ENCODE measurements around the gene MRPS31.
"Not testable (repeated sequence)": the region's sequence is repeated elsewhere in the genome, so short reads cannot be mapped to it uniquely, and the experiment has no call there.

Gene MRPS31

DNA sequence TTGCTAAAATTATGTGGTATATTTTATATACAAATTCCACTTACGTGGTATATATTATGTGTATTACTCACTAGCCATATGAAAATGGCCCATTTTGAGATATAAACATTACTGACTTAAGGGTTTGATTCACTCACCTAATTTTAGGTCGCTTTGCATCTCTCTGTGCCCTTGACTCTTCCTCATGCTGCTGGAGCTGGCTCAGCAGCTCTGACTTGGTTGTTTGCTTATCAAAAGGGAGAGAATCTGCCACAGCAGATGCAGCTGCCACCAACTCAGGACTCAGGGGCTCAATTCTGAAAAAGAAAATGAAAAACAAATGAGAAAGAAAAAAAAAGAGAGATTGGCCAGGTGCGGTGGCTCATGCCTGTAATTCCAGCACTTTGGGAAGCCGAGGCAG is 12.2 kb downstream of the MRPS31 start:
- H3K4me3 ChIP-seq (ENCODE audit: insufficient read length, low read depth): no peak overlapping the region
- no peaks in the 10 kb centered on the region for H3K4me1 ChIP-seq (ENCODE audit: insufficient read depth, insufficient read length)
- no peaks in the 10 kb centered on the region for H3K9me3 ChIP-seq (ENCODE audit: insufficient read depth, low read length)
- TF ChIP-seq YY1 (IDR thresholded peaks at IDR 0.05; ENCODE audit: insufficient read depth, insufficient read length): no peak
- no peak for TF ChIP-seq SUZ12 (IDR thresholded peaks at IDR 0.05; ENCODE audit: extremely low read depth, insufficient read depth, insufficient read length)
- TF ChIP-seq ZNF274 (IDR thresholded peaks at IDR 0.05; ENCODE audit: low read depth, low read length): no peak
- H3K9ac ChIP-seq (ENCODE audit: insufficient read length, low read depth): no peak overlapping the region
- peaks cover 42% of the 10 kb centered on the region for H3K36me3 ChIP-seq (ENCODE audit: insufficient read depth, insufficient read length, low read length)
- DNase-seq (ENCODE audit: low read depth, low spot score): no peak
- no peaks in the 10 kb centered on the region for H3K27me3 ChIP-seq (ENCODE audit: insufficient read depth, insufficient read length)

DNA sequence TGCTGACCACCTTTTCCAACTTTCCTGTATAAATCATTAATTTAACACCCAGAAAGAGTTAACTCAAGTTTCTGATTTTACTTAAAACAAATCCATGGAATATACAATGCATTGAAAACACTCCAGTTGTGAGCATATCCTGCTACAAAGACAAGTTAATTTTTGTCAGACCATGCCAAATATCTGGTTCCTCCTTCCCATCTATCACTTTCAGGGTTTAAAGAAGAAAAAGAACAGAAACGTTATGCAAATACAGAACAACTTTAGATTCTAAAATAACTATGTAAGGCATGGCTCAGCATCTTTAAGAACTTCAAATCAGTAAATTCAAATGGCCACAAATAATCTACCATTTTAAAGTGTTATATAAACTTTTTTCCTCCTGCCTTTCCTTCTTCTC is 14.9 kb downstream of the MRPS31 start:
- no peak overlapping the region for H3K9ac ChIP-seq (ENCODE audit: insufficient read length, low read depth)
- H3K36me3 ChIP-seq (ENCODE audit: insufficient read depth, insufficient read length, low read length): peaks cover 45% of the 10 kb centered on the region
- no peak for DNase-seq (ENCODE audit: low read depth, low spot score)
- H3K4me1 ChIP-seq (ENCODE audit: insufficient read depth, insufficient read length): no peaks in the 10 kb centered on the region
- no peaks in the 10 kb centered on the region for H3K27me3 ChIP-seq (ENCODE audit: insufficient read depth, insufficient read length)
- no peak overlapping the region for H3K4me3 ChIP-seq (ENCODE audit: insufficient read length, low read depth)
- TF ChIP-seq ZNF274 (IDR thresholded peaks at IDR 0.05; ENCODE audit: low read depth, low read length) (no peak), SUZ12 (IDR thresholded peaks at IDR 0.05; ENCODE audit: extremely low read depth, insufficient read depth, insufficient read length) (no peak), YY1 (IDR thresholded peaks at IDR 0.05; ENCODE audit: insufficient read depth, insufficient read length) (no peak)
- no peaks in the 10 kb centered on the region for H3K9me3 ChIP-seq (ENCODE audit: insufficient read depth, low read length)

DNA sequence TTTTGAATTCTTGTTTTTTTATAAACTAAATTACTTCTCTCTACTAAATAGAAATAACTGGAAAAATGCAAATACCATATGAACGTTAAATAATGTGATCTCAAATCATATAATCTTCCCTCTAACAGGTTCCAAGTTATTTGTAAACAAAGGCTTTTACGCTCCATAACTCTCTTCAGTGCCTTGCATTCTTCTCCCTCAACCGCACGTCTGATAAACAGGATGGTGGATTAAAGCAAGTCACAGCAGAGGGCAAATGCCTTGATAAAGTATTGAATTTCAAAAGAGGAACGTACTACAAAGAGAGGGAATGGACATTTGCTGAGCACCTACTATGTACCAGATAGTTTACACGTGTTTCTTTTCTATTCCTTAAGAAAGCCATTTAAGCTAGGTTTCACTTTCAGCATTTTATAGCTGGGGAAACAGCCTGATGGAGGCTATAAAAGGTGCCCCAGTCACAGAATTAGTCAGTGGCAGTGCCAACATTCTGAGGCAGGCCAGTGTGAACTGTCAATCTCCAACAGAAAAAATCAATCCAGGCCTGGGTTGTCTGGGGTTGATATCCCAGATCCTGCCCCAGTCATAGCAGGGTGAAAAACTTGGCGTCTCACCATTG is 15.8 kb downstream of the MRPS31 start:
- no peak for DNase-seq (ENCODE audit: low read depth, low spot score)
- Histone ChIP-seq H3K4me1 (ENCODE audit: insufficient read depth, insufficient read length) (no peaks in the 10 kb centered on the region), H3K9ac (ENCODE audit: insufficient read length, low read depth) (no peak overlapping the region), H3K27me3 (ENCODE audit: insufficient read depth, insufficient read length) (no peaks in the 10 kb centered on the region), H3K9me3 (ENCODE audit: insufficient read depth, low read length) (no peaks in the 10 kb centered on the region), H3K36me3 (ENCODE audit: insufficient read depth, insufficient read length, low read length) (peaks cover 45% of the 10 kb centered on the region), H3K4me3 (ENCODE audit: insufficient read length, low read depth) (no peak overlapping the region)
- TF ChIP-seq ZNF274 (IDR thresholded peaks at IDR 0.05; ENCODE audit: low read depth, low read length) (no peak), SUZ12 (IDR thresholded peaks at IDR 0.05; ENCODE audit: extremely low read depth, insufficient read depth, insufficient read length) (no peak), YY1 (IDR thresholded peaks at IDR 0.05; ENCODE audit: insufficient read depth, insufficient read length) (no peak)

DNA sequence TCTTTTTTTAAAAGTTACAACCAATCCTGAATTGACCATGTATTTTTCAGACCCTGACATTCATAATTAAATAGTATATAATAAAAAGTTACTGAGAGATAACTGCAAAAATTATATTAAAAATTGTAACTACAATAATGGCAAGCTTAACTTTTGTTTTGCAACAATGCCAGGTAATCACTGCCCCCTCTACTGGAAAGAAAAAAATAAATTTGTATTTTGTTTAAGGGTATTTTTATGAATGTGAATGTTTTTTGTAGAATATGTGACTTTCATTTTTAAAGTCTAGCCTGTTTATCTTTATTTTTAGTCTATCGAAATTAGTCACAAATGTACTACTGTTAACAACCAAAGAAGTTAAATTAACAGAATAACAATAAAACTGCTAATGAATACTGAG is 21.7 kb downstream of the MRPS31 start:
- Histone ChIP-seq H3K4me1 (ENCODE audit: insufficient read depth, insufficient read length) (no peaks in the 10 kb centered on the region), H3K36me3 (ENCODE audit: insufficient read depth, insufficient read length, low read length) (peaks cover 24% of the 10 kb centered on the region), H3K4me3 (ENCODE audit: insufficient read length, low read depth) (no peak overlapping the region), H3K9ac (ENCODE audit: insufficient read length, low read depth) (no peak overlapping the region), H3K9me3 (ENCODE audit: insufficient read depth, low read length) (no peaks in the 10 kb centered on the region), H3K27me3 (ENCODE audit: insufficient read depth, insufficient read length) (no peaks in the 10 kb centered on the region)
- TF ChIP-seq SUZ12 (IDR thresholded peaks at IDR 0.05; ENCODE audit: extremely low read depth, insufficient read depth, insufficient read length) (no peak), ZNF274 (IDR thresholded peaks at IDR 0.05; ENCODE audit: low read depth, low read length) (no peak), YY1 (IDR thresholded peaks at IDR 0.05; ENCODE audit: insufficient read depth, insufficient read length) (no peak)
- DNase-seq (ENCODE audit: low read depth, low spot score): no peak

DNA sequence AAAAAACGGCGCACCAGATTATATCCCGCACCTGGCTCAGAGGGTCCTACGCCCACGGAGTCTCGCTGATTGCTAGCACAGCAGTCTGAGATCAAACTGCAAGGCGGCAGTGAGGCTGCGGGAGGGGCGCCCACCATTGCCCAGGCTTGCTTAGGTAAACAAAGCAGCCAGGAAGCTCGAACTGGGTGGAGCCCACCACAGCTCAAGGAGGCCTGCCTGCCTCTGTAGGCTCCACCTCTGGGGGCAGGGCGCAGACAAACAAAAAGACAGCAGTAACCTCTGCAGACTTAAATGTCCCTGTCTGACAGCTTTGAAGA is 35.8 kb downstream of the MRPS31 start:
- H3K36me3 ChIP-seq (ENCODE audit: insufficient read depth, insufficient read length, low read length); H3K9ac ChIP-seq (ENCODE audit: insufficient read length, low read depth); DNase-seq (ENCODE audit: low read depth, low spot score); H3K4me1 ChIP-seq (ENCODE audit: insufficient read depth, insufficient read length); H3K9me3 ChIP-seq (ENCODE audit: insufficient read depth, low read length); H3K27me3 ChIP-seq (ENCODE audit: insufficient read depth, insufficient read length); H3K4me3 ChIP-seq (ENCODE audit: insufficient read length, low read depth): not testable (repeated sequence)

DNA sequence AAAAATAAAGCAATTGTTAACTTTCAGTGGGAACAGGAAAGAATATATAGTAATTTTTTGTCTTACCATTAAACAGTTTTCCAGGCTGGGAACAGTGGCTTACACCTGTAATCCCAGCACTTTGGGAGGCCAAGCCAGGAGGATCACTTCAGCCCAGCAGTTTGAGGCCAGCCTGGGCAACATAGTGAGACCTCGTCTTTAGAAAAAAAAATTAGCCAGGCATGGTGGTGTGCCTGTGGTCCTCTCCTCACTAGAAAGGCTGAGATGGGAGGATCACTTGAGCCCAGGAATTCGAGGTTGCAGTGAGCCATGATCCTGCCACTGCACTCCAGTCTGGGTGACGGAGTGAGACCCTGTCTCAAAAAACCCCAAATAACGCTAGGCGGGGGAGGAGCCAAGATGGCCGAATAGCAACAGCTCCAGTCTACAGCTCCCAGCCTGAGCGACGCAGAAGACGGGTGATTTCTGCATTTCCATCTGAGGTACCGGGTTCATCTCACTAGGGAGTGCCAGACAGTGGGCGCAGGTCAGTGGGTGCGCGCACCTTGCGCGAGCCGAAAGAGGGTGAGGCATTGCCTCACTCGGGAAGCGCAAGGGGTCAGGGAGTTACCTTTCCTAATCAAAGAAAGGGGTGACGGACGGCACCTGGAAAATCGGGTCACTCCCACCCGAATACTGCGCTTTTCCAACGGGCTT is 36.3 kb downstream of the MRPS31 start:
- H3K4me3 ChIP-seq (ENCODE audit: insufficient read length, low read depth): peak overlapping the region; percentile 15
- not testable (repeated sequence) for H3K4me1 ChIP-seq (ENCODE audit: insufficient read depth, insufficient read length); DNase-seq (ENCODE audit: low read depth, low spot score); H3K27me3 ChIP-seq (ENCODE audit: insufficient read depth, insufficient read length); H3K9ac ChIP-seq (ENCODE audit: insufficient read length, low read depth); H3K9me3 ChIP-seq (ENCODE audit: insufficient read depth, low read length); H3K36me3 ChIP-seq (ENCODE audit: insufficient read depth, insufficient read length, low read length)

DNA sequence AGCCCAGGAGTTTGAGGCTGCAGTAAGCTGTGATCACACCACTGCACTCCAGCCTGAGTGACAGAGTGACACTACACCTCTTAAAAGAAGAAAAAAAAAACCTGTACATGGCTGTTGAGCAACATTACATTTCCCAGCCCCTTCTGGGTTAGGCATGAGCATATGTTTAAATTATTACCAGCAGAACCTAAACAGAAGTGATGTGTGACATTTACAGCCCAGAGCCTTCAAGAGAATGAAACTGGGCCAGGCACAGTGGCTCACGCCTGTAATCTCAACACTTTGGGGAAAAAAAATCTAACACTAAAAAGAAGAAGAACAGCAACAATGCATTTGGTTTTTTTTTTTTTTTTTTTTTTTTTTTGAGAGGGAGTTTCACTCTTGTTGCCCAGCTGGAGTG is 38.3 kb downstream of the MRPS31 start:
- H3K36me3 ChIP-seq (ENCODE audit: insufficient read depth, insufficient read length, low read length): no peaks in the 10 kb centered on the region
- H3K27me3 ChIP-seq (ENCODE audit: insufficient read depth, insufficient read length): no peaks in the 10 kb centered on the region
- H3K9ac ChIP-seq (ENCODE audit: insufficient read length, low read depth): no peak overlapping the region
- DNase-seq (ENCODE audit: low read depth, low spot score): no peak
- no peaks in the 10 kb centered on the region for H3K4me1 ChIP-seq (ENCODE audit: insufficient read depth, insufficient read length)
- no peak overlapping the region for H3K4me3 ChIP-seq (ENCODE audit: insufficient read length, low read depth)
- no peak for TF ChIP-seq SUZ12 (IDR thresholded peaks at IDR 0.05; ENCODE audit: extremely low read depth, insufficient read depth, insufficient read length)
- no peak for TF ChIP-seq ZNF274 (IDR thresholded peaks at IDR 0.05; ENCODE audit: low read depth, low read length)
- TF ChIP-seq YY1 (IDR thresholded peaks at IDR 0.05; ENCODE audit: insufficient read depth, insufficient read length): no peak
- H3K9me3 ChIP-seq (ENCODE audit: insufficient read depth, low read length): no peaks in the 10 kb centered on the region

DNA sequence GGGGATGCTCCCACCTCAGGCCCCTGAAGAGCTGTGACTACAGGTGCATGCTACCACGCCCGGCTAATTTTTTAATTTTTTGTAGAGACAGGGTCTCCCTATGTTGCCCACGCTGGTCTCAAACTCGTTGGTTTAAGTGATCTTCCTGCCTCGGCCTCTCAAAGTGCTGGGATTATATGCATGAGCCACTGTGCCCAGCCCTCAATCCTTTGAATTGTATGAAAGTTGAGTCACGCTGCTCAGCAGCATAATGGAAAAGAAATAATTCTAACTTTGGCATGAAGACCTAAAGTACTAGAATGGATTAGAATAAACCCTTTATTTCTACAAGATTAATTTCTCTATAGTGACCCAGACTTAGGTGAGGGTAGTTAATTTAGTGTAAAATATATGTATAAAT is 42.4 kb downstream of the MRPS31 start:
- DNase-seq (ENCODE audit: low read depth, low spot score): no peak
- Histone ChIP-seq H3K36me3 (ENCODE audit: insufficient read depth, insufficient read length, low read length) (no peaks in the 10 kb centered on the region), H3K27me3 (ENCODE audit: insufficient read depth, insufficient read length) (no peaks in the 10 kb centered on the region), H3K4me3 (ENCODE audit: insufficient read length, low read depth) (no peak overlapping the region), H3K4me1 (ENCODE audit: insufficient read depth, insufficient read length) (no peaks in the 10 kb centered on the region), H3K9ac (ENCODE audit: insufficient read length, low read depth) (no peak overlapping the region), H3K9me3 (ENCODE audit: insufficient read depth, low read length) (no peaks in the 10 kb centered on the region)
- TF ChIP-seq YY1 (IDR thresholded peaks at IDR 0.05; ENCODE audit: insufficient read depth, insufficient read length): no peak
- no peak for TF ChIP-seq SUZ12 (IDR thresholded peaks at IDR 0.05; ENCODE audit: extremely low read depth, insufficient read depth, insufficient read length)

DNA sequence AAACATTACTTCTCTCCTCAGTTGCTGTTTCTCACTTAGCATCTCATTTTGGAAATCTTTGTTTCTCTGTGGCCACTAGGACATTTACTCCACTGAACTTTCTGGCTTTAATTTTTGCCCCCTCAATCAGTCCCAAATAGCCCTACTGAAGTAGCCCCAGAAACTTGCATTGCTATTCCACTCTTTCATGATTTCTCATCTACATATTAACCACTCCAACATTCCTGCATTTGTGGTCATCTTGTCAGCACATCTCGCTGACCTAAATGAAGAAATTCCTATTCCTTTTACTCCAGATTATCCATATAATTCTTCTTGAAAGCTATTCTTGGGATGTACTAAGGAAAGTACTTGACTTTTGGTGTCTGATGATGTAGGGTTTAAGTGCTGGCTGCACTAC is 56.6 kb downstream of the MRPS31 start:
- H3K9me3 ChIP-seq (ENCODE audit: insufficient read depth, low read length): peaks cover 10% of the 10 kb centered on the region; the same call in 1 of the 2 replicates
- DNase-seq (ENCODE audit: low read depth, low spot score); H3K4me3 ChIP-seq (ENCODE audit: insufficient read length, low read depth); H3K4me1 ChIP-seq (ENCODE audit: insufficient read depth, insufficient read length); H3K9ac ChIP-seq (ENCODE audit: insufficient read length, low read depth); H3K27me3 ChIP-seq (ENCODE audit: insufficient read depth, insufficient read length); H3K36me3 ChIP-seq (ENCODE audit: insufficient read depth, insufficient read length, low read length): not testable (repeated sequence)

All from NT2/D1 (cell line).